Suprapubic skin (tissue), 4 donors: Measurements from ENCODE around the gene ZNF689.

Experiments
- EP300 ChIP-seq: sonication (generic); formaldehyde crosslinking; IDR thresholded peaks from one replicate; pipeline ENCODE4 v1.6.1; 2017; ENCODE audit warnings: antibody characterized with exemption
- POLR2A ChIP-seq, 2 donors: fragments of 450-650 bp; IDR thresholded peaks; one replicate each; pipeline ENCODE4 v1.6.1; 2017; ENCODE audit warnings: antibody characterized with exemption in 2 of 2, mild to moderate bottlenecking in 2 of 2, moderate library complexity in 2 of 2
- POLR2AphosphoS5 ChIP-seq, 3 donors: sonication (generic); formaldehyde crosslinking; IDR thresholded peaks; one replicate each; pipeline ENCODE4 v1.6.1; 2017; ENCODE audit warnings: antibody characterized with exemption in 3 of 3
- TF ChIP-seq, protein P1 (sequence below), 2 donors: fragments of 200-600 bp in 1 of 2; fragments of 450-650 bp in 1 of 2; sonication (generic) in 1 of 2; IDR thresholded peaks; one replicate each; pipeline ENCODE4 v1.5.1; 2016 to 2019; ENCODE audit warnings: antibody characterized with exemption in 2 of 2, mild to moderate bottlenecking in 1 of 2, moderate library complexity in 1 of 2

DNA sequence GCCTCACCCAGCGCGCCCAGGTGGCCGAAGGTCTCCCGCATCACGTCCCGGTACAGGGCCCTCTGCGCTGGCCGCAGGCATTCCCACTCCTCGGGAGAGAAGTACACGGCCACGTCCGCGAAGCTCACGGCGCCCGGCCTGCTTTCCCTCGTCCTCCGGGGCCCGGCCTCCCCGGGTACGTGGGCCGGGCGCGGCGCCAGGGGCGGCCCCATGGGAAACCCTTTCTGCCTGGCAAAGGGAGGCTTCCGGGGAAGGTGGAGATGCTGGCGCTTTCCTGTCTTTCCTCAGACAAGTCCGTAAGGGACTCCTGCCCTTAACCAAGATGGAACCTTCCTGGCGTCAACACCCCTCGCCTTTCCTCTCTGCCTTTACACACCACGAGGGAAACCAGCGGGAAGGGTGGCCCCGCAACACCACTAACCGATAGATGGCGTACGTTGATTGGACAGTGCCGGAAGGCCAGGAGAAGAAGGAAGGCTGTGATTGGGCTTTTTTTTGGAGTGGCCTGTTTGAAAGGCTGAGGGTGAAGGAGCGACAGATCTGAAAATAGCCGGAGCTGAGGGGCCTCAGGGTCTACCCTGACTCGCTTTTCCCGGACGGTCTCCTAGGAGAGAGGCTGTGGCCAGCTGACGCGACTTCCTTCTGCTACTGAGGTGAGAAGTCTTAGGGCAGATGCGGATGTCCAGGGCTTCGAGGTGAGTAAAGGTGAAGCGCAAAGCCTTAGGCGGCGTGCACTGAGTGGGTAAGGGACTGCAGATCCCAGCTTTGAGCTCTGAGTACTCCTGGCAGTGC is 24.6 kb downstream of the ZNF689 start, which contains the start of gene ZNF785:
- TF ChIP-seq, protein P1, sequence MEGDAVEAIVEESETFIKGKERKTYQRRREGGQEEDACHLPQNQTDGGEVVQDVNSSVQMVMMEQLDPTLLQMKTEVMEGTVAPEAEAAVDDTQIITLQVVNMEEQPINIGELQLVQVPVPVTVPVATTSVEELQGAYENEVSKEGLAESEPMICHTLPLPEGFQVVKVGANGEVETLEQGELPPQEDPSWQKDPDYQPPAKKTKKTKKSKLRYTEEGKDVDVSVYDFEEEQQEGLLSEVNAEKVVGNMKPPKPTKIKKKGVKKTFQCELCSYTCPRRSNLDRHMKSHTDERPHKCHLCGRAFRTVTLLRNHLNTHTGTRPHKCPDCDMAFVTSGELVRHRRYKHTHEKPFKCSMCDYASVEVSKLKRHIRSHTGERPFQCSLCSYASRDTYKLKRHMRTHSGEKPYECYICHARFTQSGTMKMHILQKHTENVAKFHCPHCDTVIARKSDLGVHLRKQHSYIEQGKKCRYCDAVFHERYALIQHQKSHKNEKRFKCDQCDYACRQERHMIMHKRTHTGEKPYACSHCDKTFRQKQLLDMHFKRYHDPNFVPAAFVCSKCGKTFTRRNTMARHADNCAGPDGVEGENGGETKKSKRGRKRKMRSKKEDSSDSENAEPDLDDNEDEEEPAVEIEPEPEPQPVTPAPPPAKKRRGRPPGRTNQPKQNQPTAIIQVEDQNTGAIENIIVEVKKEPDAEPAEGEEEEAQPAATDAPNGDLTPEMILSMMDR (IDR thresholded peaks at IDR 0.05), result no peak
- TF ChIP-seq POLR2A (IDR thresholded peaks at IDR 0.05), result no peak
- peak in 2 of 3 donors; percentile 95 for TF ChIP-seq POLR2AphosphoS5 (IDR thresholded peaks at IDR 0.05)
- no peak for TF ChIP-seq EP300
